LNCAP (cell line): ENCODE results near the gene PLEKHA8.

Experiments used
- TF ChIP-seq, protein P1 (sequence below): fragments of 450-650 bp; IDR thresholded peaks from 2 replicates; pipeline ENCODE4 v1.5.1; 2017; ENCODE audit warnings: mild to moderate bottlenecking

Gene PLEKHA8

GRCh38 chr7:30162133-30162532 lies 133.9 kb downstream of the PLEKHA8 start:
- TF ChIP-seq, protein P1, sequence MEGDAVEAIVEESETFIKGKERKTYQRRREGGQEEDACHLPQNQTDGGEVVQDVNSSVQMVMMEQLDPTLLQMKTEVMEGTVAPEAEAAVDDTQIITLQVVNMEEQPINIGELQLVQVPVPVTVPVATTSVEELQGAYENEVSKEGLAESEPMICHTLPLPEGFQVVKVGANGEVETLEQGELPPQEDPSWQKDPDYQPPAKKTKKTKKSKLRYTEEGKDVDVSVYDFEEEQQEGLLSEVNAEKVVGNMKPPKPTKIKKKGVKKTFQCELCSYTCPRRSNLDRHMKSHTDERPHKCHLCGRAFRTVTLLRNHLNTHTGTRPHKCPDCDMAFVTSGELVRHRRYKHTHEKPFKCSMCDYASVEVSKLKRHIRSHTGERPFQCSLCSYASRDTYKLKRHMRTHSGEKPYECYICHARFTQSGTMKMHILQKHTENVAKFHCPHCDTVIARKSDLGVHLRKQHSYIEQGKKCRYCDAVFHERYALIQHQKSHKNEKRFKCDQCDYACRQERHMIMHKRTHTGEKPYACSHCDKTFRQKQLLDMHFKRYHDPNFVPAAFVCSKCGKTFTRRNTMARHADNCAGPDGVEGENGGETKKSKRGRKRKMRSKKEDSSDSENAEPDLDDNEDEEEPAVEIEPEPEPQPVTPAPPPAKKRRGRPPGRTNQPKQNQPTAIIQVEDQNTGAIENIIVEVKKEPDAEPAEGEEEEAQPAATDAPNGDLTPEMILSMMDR: no peak

- TF ChIP-seq, protein P1: no peak
Observed at GRCh38 chr7:30162622-30163124, 134.5 kb downstream of the PLEKHA8 start.

- TF ChIP-seq, protein P1: no peak
Observed at GRCh38 chr7:30163231-30163894, 135.2 kb downstream of the PLEKHA8 start.

DNA sequence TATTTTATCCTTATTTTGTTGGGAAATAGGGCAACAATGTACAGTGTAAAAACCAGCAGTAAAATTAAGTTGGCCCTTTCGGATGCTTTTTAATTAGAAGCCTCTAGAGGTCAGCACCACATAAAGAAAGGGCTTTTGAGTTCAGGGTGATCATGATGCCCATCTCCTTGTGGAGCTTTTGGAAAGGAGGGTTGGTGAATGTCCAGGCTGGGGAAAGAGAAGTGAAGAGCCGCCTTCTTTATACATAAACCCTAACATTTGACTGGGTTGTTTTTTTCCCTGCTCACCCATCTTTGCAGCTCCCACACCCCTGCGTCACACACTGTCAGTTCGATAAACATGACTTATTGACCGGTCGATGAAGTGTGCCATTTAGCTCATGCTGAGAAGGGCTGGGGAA lies 136.4 kb downstream of the PLEKHA8 start:
- TF ChIP-seq, protein P1: peak; percentile 73

- TF ChIP-seq, protein P1: no peak
Observed at GRCh38 chr7:30165590-30165989, 137.4 kb downstream of the PLEKHA8 start.

GRCh38 chr7:30166155-30166840 lies 138.1 kb downstream of the PLEKHA8 start:
- TF ChIP-seq, protein P1: no peak

DNA sequence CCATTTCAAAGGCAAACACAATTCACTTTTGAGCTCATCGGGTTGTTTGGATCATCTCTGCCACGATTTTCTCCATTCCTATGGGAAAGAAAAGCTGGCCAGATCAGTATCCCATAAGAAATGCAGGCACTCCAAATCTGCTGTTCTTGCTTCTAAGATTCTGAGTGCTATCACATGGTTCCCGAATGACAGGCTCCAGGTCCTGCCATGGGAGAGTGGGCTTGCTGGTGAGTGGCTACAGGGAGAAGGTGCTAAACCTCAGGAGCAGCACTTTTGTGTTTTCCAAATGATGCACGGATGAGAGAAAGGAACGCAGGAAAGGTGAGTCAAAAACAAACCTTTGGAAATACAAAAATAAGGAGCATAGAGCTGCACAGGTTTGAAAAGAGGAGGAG lies 138.6 kb downstream of the PLEKHA8 start:
- TF ChIP-seq, protein P1: no peak
